ENCODE data around the gene ARR3. TPM values are rescaled to one million over a fixed set of nuclear protein-coding genes. Genes with fewer than 3 reads are reported as not detected.
"Not testable (repeated sequence)": the region's sequence is repeated elsewhere in the genome, so short reads cannot be mapped to it uniquely, and the experiment has no call there.

Gene ARR3
- total RNA-seq, 1 experiment from 2014 or later = not detected

DNA sequence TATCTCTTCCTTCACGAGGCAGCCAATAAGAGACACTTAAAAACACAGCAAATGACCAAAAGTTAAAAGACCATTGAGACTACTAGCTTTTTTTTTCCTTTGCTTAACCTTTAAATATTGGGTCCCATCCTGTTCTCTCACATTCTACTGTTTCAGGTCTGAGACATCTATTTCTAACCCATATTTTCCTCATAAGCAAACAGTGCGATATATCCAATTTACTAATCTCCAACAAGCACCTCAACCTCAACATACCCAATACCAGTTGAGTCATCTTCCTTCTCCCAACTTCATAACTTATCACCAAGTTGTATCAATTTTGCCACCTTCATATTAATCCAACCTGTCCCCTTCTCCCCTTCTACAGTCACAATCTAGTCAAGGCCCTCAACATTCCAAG is 26.6 kb upstream of the ARR3 start:
- Mint-ChIP-seq H3K4me3 (no peak overlapping the region), H3K9me3 (no peaks in the 10 kb centered on the region), H3K4me1 (peaks cover 13% of the 10 kb centered on the region), H3K27ac (no peak overlapping the region), H3K36me3 (no peaks in the 10 kb centered on the region), H3K27me3 (ENCODE audit: low read depth) (no peaks in the 10 kb centered on the region)
- TF ChIP-seq EMX1 (CRISPR knock-in tag; IDR thresholded peaks at IDR 0.05) (no peak), NFE2L1 (CRISPR knock-in tag; IDR thresholded peaks at IDR 0.05) (no peak), USF1 (CRISPR knock-in tag; IDR thresholded peaks at IDR 0.05) (no peak), FOXK1 (CRISPR knock-in tag; IDR thresholded peaks at IDR 0.05) (no peak), ZNF317 (CRISPR knock-in tag; IDR thresholded peaks at IDR 0.05; ENCODE audit: borderline replicate concordance, low read depth) (no peak), ZNF263 (CRISPR knock-in tag; IDR thresholded peaks at IDR 0.05; ENCODE audit: low read depth) (no peak), JAZF1 (CRISPR knock-in tag; IDR thresholded peaks at IDR 0.05) (no peak), CBFB (CRISPR knock-in tag; IDR thresholded peaks at IDR 0.05; ENCODE audit: low read depth) (no peak), FOXJ3 (CRISPR knock-in tag; IDR thresholded peaks at IDR 0.05; ENCODE audit: borderline replicate concordance) (no peak), GABPB1 (CRISPR knock-in tag; IDR thresholded peaks at IDR 0.05) (no peak), ZNF121 (CRISPR knock-in tag; IDR thresholded peaks at IDR 0.05) (no peak), ZNF232 (CRISPR knock-in tag; IDR thresholded peaks at IDR 0.05) (no peak), USF2 (CRISPR knock-in tag; IDR thresholded peaks at IDR 0.05) (no peak), ZNF138 (CRISPR knock-in tag; conservative IDR thresholded peaks at IDR 0.05) (no peak), E2F5 (CRISPR knock-in tag; IDR thresholded peaks at IDR 0.05) (no peak), CREM (CRISPR knock-in tag; IDR thresholded peaks at IDR 0.05) (no peak), RORB (CRISPR knock-in tag; IDR thresholded peaks at IDR 0.05) (no peak), ZSCAN18 (CRISPR knock-in tag; IDR thresholded peaks at IDR 0.05) (no peak), NR3C1 (CRISPR knock-in tag; conservative IDR thresholded peaks at IDR 0.05; ENCODE audit: low read depth) (no peak), OVOL2 (CRISPR knock-in tag; IDR thresholded peaks at IDR 0.05; ENCODE audit: borderline replicate concordance) (no peak)
- ChIA-PET POLR2A (no interaction called here), CTCF (no interaction called here)
- no peak for DNase-seq (ENCODE audit: low spot score)
- ATAC-seq = no peak

- H3K36me3 Mint-ChIP-seq; CTCF ChIA-PET; POLR2A ChIA-PET; H3K27me3 Mint-ChIP-seq (ENCODE audit: low read depth); H3K9me3 Mint-ChIP-seq; H3K4me3 Mint-ChIP-seq; H3K27ac Mint-ChIP-seq; DNase-seq (ENCODE audit: low spot score); ATAC-seq: not testable (repeated sequence)
- peaks cover 13% of the 10 kb centered on the region for H3K4me1 Mint-ChIP-seq
Observed at GRCh38 chrX:70243601-70244000, 24.5 kb upstream of the ARR3 start.

DNA sequence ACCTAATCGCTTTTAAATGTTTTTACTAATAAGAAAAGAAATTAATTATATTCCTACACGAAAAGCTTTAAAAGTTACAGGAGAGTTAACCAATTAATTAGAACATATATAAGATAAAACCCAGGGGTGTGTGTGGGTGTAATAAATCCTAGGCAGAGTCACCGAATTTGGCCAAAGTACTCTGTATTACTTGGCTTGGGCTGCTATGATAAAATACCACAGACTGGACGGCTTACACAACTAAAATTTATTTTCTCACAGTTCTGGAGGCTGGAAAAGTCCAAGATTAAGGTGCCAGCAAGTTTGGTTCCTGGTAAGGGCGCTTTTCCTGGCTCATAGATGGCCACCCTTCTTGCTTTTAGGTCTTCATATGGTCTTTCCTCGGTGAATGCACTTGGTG is 23.3 kb upstream of the ARR3 start:
- CTCF ChIA-PET = no interaction called here
- peaks cover 13% of the 10 kb centered on the region for H3K4me1 Mint-ChIP-seq
- no peaks in the 10 kb centered on the region for H3K27me3 Mint-ChIP-seq (ENCODE audit: low read depth)
- DNase-seq (ENCODE audit: low spot score) (no peak), ATAC-seq (no peak)
- H3K27ac Mint-ChIP-seq = no peak overlapping the region
- POLR2A ChIA-PET = no interaction called here
- H3K9me3 Mint-ChIP-seq = no peaks in the 10 kb centered on the region
- no peak overlapping the region for H3K4me3 Mint-ChIP-seq
- H3K36me3 Mint-ChIP-seq = no peaks in the 10 kb centered on the region
- TF ChIP-seq PRDM15 (CRISPR knock-in tag; IDR thresholded peaks at IDR 0.05) = no peak
- TF ChIP-seq, protein P1, sequence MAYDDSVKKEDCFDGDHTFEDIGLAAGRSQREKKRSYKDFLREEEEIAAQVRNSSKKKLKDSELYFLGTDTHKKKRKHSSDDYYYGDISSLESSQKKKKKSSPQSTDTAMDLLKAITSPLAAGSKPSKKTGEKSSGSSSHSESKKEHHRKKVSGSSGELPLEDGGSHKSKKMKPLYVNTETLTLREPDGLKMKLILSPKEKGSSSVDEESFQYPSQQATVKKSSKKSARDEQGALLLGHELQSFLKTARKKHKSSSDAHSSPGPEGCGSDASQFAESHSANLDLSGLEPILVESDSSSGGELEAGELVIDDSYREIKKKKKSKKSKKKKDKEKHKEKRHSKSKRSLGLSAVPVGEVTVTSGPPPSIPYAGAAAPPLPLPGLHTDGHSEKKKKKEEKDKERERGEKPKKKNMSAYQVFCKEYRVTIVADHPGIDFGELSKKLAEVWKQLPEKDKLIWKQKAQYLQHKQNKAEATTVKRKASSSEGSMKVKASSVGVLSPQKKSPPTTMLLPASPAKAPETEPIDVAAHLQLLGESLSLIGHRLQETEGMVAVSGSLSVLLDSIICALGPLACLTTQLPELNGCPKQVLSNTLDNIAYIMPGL (CRISPR knock-in tag; IDR thresholded peaks at IDR 0.05) = no peak
- TF ChIP-seq FOXP4 (CRISPR knock-in tag; IDR thresholded peaks at IDR 0.05) = no peak
- no peak for TF ChIP-seq CREM (CRISPR knock-in tag; IDR thresholded peaks at IDR 0.05)
- TF ChIP-seq ZNF416 (CRISPR knock-in tag; IDR thresholded peaks at IDR 0.05) = no peak

Measured in WTC11 (cell line).